Heart left ventricle (tissue), 13 donors: ENCODE data around the gene ARHGEF10L.

ENCODE experiments used
- CTCF ChIP-seq, 12 donors: fragments of 200-600 bp; sonication (generic) in 4 of 12; IDR thresholded peaks; one replicate each; pipeline versions ENCODE4 v1.5.0 to v1.8.0; 2018 to 2022; ENCODE audit warnings: antibody characterized with exemption in 12 of 12, mild to moderate bottlenecking in 5 of 12
- POLR2A ChIP-seq, 2 donors: fragments of 450-650 bp; IDR thresholded peaks; one replicate each; pipeline ENCODE4 v1.6.1; 2017; ENCODE audit warnings: antibody characterized with exemption in 2 of 2, mild to moderate bottlenecking in 2 of 2, moderate library complexity in 2 of 2
- donor health status: ischemic (EF 13 %, LVEDD 7.1; RV severe dilation, severe dysfunction).
- donor health status: DM: no; HTN: yes; CAD: no.
- donor health status: DM: no; HTN: no; CAD: no.
- donor health status: ischemic (EF 25% LVEDD 6.9; RV normal size, moderate dysfunction).
- donor health status: ischemic (EF 25% LVEDD 5.7; RV mildly dilated, moderate dysfunction).
- donor health status: ischemic (EF 35%, LVEDD 5.7; RV mildly dilated, moderate dysfunction).
- donor health status: nonischemic (EF 11% LVEDD 7.7; RV severe dilation, severe dysfunction).
- donor health status: DM: yes; HTN: yes; CAD: no.
- donor health status: PGD.
- donor health status: ischemic (EF 29% LVEDD 5.4; RV normal size, mild dysfunction).
- donor health status: nonischemic (EF 23%, LVEDD 6.1; RV moderate dilation, normal function).

- no peak for TF ChIP-seq CTCF (IDR thresholded peaks at IDR 0.05)
- no peak for TF ChIP-seq POLR2A (IDR thresholded peaks at IDR 0.05)
Observed at GRCh38 chr1:17662786-17663185, 123.3 kb downstream of the ARHGEF10L start.
